GM20000 (cell line): ENCODE results near the gene KRTAP10-1.
"Not testable (repeated sequence)": the region's sequence is repeated elsewhere in the genome, so short reads cannot be mapped to it uniquely, and the experiment has no call there.

ENCODE experiments used
- DNase-seq: peaks from one replicate; pipeline ENCODE4 v3.0.0; 2012; ENCODE audit warnings: low spot score
- TF ChIP-seq, protein P1 (sequence below): IDR thresholded peaks from 2 replicates; pipeline ENCODE4 v1.5.1; 2012; ENCODE audit warnings: mild to moderate bottlenecking, control low read depth; ENCODE audit errors: extremely low read depth, missing control alignments

Gene KRTAP10-1

DNA sequence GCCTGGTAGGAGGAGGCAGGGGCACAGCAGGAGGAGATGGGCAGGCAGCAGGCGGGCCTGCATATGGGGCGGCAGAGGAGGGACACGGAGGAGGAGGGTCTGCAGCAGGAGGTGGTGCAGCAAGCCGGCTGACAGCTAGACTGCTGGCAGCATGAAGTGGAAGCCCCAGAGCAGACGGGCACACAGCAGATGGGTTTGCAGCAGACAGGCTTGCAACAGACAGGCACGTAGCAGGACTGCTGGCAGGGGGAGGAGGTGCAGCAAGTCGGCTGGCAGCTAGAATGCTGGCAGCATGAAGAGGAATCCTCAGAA lies 39.8 kb upstream of the KRTAP10-1 start:
- TF ChIP-seq, protein P1, sequence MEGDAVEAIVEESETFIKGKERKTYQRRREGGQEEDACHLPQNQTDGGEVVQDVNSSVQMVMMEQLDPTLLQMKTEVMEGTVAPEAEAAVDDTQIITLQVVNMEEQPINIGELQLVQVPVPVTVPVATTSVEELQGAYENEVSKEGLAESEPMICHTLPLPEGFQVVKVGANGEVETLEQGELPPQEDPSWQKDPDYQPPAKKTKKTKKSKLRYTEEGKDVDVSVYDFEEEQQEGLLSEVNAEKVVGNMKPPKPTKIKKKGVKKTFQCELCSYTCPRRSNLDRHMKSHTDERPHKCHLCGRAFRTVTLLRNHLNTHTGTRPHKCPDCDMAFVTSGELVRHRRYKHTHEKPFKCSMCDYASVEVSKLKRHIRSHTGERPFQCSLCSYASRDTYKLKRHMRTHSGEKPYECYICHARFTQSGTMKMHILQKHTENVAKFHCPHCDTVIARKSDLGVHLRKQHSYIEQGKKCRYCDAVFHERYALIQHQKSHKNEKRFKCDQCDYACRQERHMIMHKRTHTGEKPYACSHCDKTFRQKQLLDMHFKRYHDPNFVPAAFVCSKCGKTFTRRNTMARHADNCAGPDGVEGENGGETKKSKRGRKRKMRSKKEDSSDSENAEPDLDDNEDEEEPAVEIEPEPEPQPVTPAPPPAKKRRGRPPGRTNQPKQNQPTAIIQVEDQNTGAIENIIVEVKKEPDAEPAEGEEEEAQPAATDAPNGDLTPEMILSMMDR, result no peak
- no peak for DNase-seq

DNA sequence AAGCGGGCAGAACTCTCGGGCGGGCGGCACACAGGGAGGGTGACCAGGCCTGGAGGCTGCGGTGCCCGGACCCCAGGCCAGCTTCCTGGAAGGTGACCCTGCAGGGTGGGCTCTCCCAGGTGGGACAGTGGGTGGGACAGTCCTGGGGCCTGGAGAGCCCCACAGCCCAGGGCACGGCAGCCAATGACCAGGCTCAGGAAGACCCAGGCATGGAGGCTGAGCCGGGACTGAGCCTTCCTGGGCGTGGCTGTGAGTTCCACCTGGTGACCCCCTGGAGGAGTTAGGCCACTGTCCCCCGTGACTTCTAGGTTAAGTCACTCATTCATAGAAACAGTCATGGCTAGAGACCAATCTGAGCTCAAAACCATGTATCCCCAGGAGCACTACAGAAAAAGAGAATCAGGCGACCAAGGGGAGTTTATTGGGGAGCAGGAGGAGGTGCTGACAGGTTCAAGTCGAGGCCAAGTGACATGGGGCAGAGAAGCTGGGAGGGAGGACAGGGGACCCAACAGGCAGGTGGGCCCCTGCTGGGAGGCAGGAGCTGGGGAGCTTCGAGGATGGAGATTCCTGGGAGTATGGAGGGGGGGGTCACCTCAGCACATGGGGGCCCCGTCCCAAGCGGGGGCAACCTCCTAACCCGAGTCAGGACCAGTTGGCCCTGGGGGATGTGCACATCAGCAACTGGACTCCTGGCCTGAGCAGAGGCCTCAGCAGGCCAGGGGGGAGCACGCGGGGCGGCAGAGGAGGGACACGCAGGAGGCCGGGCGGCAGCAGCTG lies 39.2 kb upstream of the KRTAP10-1 start:
- no peak for DNase-seq
- TF ChIP-seq, protein P1, result no peak

DNA sequence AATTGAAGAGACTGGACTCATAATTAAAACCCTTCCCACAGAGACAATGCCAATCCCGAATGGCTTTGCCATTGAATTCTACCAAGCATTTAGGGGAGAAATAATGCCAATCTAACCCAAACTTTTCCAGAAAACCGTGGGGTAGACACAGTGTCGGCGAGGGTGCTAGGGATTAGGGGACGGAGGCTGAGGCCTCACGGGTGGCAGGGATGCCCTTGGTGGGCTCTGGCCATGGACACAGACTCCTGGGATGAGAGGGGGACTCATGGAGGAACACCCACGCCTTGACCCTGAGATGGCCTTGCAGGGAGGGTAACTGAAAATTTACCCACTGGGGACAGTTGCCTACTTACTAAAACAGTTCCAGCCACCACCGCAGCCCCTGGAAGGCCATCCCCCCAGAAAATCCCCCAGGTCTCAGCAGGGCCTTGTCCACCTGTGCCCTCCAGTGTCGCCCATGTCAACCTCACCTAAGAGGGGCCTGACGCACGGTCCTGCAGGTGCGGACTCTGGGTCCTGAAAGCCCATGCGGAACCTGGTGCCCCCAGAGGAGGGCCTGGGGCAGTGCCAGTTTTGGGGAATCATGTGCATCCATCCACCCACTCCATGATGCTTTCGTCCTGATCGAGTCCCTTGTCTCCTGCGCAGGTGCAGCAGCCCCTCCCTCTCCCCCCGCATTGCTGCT lies 38.5 kb upstream of the KRTAP10-1 start:
- TF ChIP-seq, protein P1, result no peak
- no peak for DNase-seq

DNA sequence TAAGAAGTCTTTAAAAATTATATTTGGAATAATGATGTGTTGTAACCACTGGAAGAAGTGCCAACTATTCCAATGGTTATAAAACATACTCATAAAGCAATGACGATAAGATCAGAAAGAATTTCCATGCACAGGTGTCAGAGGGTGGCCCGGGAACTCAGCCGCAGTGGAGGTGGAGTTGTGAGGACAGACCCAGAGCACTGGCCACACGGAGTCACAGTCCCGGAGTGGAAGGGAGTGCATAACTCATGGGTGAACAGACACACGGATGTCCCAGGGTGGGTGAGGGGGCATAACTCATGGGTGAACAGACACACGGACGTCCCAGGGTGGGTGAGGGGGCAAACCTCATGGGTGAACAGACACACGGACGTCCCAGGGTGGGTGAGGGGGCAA lies 36.0 kb upstream of the KRTAP10-1 start:
- TF ChIP-seq, protein P1, result no peak
- no peak for DNase-seq

DNA sequence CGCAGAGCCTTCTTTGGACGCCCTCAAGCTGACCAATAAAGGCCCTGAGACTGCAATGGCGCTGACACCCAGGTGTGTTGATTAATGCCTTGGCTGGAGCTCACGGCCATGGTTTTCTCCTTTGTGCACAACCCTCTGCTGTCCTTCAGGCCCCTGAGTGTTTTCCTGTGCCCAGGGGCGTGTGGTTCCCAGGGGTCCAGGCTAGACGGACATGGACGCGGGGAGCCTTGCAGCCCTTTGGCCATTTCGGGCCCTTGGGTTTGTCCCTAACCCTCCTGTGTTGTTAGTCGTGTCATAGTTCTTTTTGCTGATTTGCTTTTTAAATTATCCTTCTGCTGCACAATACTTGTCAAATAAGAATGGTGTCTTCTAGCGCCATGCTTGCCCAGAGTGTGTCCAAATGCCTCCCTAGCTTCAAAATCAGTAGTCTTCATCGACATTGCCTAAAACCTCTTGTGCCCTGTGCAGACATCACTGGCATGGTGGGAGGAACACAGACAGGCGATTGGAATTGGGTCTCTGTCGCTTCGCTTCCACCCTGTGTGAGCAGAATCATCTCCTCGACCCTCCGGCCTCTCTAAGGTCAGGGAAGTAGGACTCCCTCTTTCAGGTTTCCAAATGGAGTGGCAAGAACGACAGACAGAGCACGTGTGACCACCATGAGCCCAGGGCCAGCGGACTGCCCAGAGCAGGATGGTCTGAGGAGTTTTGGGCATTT lies 35.5 kb upstream of the KRTAP10-1 start:
- TF ChIP-seq, protein P1, result no peak
- no peak for DNase-seq

DNA sequence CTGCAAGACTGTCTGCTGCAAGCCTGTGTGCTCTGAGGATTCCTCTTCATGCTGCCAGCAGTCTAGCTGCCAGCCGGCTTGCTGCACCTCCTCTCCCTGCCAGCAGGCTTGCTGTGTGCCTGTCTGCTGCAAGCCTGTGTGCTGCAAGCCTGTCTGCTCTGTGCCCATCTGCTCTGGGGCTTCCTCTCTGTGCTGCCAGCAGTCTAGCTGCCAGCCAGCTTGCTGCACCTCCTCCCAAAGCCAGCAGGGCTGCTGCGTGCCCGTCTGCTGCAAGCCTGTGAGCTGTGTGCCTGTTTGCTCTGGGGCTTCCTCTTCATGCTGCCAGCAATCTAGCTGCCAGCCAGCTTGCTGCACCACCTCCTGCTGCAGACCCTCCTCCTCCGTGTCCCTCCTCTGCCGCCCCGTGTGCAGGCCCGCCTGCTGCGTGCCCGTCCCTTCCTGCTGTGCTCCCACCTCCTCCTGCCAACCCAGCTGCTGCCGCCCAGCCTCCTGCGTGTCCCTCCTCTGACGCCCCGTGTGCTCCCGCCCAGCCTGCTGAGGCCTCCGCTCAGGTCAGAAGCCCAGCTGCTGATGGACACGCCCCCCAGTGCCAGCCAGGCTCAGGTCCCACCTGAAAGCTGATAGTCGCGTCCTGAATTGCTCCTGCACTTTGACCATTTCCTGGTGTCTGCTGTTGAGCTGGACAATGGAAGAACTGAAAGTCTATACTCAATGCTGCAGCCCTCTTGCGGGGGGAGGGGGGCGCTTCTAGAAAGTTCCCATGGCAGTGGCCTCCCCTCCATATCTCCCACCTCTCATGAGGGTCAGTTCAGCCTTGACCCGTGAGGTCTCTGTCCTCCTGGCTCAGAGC lies 34.7 kb upstream of the KRTAP10-1 start:
- TF ChIP-seq, protein P1, result no peak
- no peak for DNase-seq

DNA sequence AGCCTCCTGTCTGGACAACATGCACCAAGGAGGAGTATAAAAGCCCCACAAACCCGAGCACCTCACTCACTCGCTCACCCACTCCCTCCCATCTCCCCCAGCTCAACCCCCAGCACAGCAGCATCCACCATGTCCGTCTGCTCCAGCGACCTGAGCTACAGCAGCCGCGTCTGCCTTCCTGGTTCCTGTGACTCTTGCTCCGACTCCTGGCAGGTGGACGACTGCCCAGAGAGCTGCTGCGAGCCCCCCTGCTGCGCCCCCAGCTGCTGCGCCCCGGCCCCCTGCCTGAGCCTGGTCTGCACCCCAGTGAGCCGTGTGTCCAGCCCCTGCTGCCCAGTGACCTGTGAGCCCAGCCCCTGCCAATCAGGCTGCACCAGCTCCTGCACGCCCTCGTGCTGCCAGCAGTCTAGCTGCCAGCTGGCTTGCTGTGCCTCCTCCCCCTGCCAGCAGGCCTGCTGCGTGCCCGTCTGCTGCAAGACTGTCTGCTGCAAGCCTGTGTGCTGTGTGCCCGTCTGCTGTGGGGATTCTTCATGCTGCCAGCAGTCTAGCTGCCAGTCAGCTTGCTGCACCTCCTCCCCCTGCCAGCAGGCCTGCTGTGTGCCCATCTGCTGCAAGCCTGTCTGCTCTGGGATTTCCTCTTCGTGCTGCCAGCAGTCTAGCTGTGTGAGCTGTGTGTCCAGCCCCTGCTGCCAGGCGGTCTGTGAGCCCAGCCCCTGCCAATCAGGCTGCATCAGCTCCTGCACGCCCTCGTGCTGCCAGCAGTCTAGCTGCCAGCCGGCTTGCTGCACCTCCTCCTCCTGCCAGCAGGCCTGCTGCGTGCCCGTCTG lies 33.8 kb upstream of the KRTAP10-1 start, which contains the start of gene KRTAP10-4:
KRTAP10-4 (plus strand) TSS at position 100 of the 827 bp plus-strand sequence; CDS start at position 130, 30 bp downstream.
- not testable (repeated sequence) for DNase-seq
